PC-9 (cell line): ENCODE results near the gene TTC7B. TPM values are rescaled to one million over a fixed set of nuclear protein-coding genes. Genes with fewer than 3 reads are reported as not detected.

ENCODE experiments used
- BruUV-seq: library from RNA; stranded (reverse); fragments of 400-500 nt; replicated peaks from 2 replicates; lab custom pipeline; 2021; lab: Mats Ljungman, UMichigan
- CTCF ChIA-PET: fragments of 300-600 bp; sonication (Branson Sonifier 250); formaldehyde crosslinking; loops from one replicate; lab custom pipeline; 2022; ENCODE audit warnings: antibody characterized with exemption; lab: Charles Lee
- POLR2A ChIA-PET: fragments of 300-600 bp; sonication (Branson Sonifier 250); formaldehyde crosslinking; loops from one replicate; lab custom pipeline; 2022; ENCODE audit warnings: antibody characterized with exemption; ENCODE audit not compliant: unreplicated experiment; lab: Charles Lee
- DNase-seq, 2 experiments: peaks; one replicate each; pipeline versions ENCODE4 v3.0.0 to v3.0.0-alpha.2; 2015 to 2022; ENCODE audit warnings: mixed read lengths in 1 of 2
- H2AFZ ChIP-seq: fragments of 200-600 bp; sonication (generic); 2 replicates; pipeline ENCODE4 v1.8.1; 2017; ENCODE audit warnings: antibody characterized with exemption
- H3F3A ChIP-seq: fragments of 200-600 bp; sonication (generic); 2 replicates; pipeline ENCODE4 v1.8.1; 2017; ENCODE audit warnings: antibody characterized with exemption, mild to moderate bottlenecking, low read depth; ENCODE audit not compliant: insufficient read depth
- H3K27ac ChIP-seq: fragments of 200-600 bp; sonication (generic); 2 replicates; pipeline ENCODE4 v1.6.1; 2016; ENCODE audit warnings: mixed run types
- H3K27me3 ChIP-seq: fragments of 200-600 bp; sonication (generic); 2 replicates; pipeline ENCODE4 v1.6.1; 2016; ENCODE audit warnings: low read depth, mixed run types; ENCODE audit not compliant: insufficient read depth
- H3K36me3 ChIP-seq: fragments of 200-600 bp; sonication (generic); 2 replicates; pipeline ENCODE4 v1.6.1; 2016; ENCODE audit warnings: low read depth, mixed run types
- H3K4me1 ChIP-seq: fragments of 200-600 bp; sonication (generic); replicated peaks from 2 replicates; pipeline ENCODE4 v1.6.1; 2016; ENCODE audit warnings: mixed run types; ENCODE audit not compliant: insufficient read depth
- H3K4me2 ChIP-seq: fragments of 200-600 bp; sonication (generic); 2 replicates; pipeline ENCODE4 v1.6.1; 2017; ENCODE audit warnings: mixed run types
- H3K4me3 ChIP-seq: fragments of 200-600 bp; sonication (generic); 2 replicates; pipeline ENCODE4 v1.6.1; 2016; ENCODE audit warnings: mixed run types
- H3K79me2 ChIP-seq: fragments of 200-600 bp; sonication (generic); 2 replicates; pipeline ENCODE4 v1.6.1; 2017; ENCODE audit warnings: low read depth, mixed run types
- H3K9me2 ChIP-seq: fragments of 200-600 bp; sonication (generic); 2 replicates; pipeline ENCODE4 v1.8.1; 2017; ENCODE audit warnings: mild to moderate bottlenecking; ENCODE audit not compliant: insufficient read depth
- H3K9me3 ChIP-seq: fragments of 200-600 bp; sonication (generic); 2 replicates; pipeline ENCODE4 v1.8.1; 2016; ENCODE audit warnings: low read depth; ENCODE audit not compliant: insufficient read depth
- H4K20me1 ChIP-seq: fragments of 200-600 bp; sonication (generic); 2 replicates; pipeline ENCODE4 v1.8.1; 2017; ENCODE audit not compliant: insufficient read depth
- CTCF ChIP-seq: fragments of 200-600 bp; sonication (generic); conservative IDR thresholded peaks from 2 replicates; pipeline ENCODE4 v1.6.1; 2017; ENCODE audit warnings: mixed run types, antibody characterized with exemption, mild to moderate bottlenecking, moderate library complexity
- EZH2 ChIP-seq: fragments of 200-600 bp; sonication (generic); IDR thresholded peaks from 2 replicates; pipeline ENCODE4 v1.8.0; 2017; ENCODE audit warnings: antibody characterized with exemption, low read depth
- intact Hi-C: fragments of 100-400 bp; cut with micrococcal nuclease; formaldehyde crosslinking; loops from one replicate; pipeline ENCODE4 v1.10.0; 2022; ENCODE audit not compliant: unreplicated experiment
- total RNA-seq: library from RNA; stranded (reverse); gene quantifications from 2 replicates; pipeline ENCODE4 v1.2.3, GENCODE V29; 2021

Gene TTC7B
- total RNA-seq, 1 experiment from 2014 or later, result 6.8 TPM

GRCh38 chr14:90532826-90533525 lies 283.3 kb downstream of the TTC7B start:
- DNase-seq, result no peak
- ChIA-PET POLR2A (no interaction called here), CTCF (no interaction called here)
- no TSS peak for BruUV-seq
- Histone ChIP-seq H3K27ac (no peak overlapping the region), H3K27me3 (no peaks in the 10 kb centered on the region), H3K79me2 (no peaks in the 10 kb centered on the region), H3K4me2 (no peak overlapping the region), H3F3A (no peaks in the 10 kb centered on the region), H3K9me3 (no peaks in the 10 kb centered on the region), H4K20me1 (no peaks in the 10 kb centered on the region), H2AFZ (no peak overlapping the region), H3K4me3 (no peak overlapping the region), H3K36me3 (no peaks in the 10 kb centered on the region), H3K4me1 (no peaks in the 10 kb centered on the region), H3K9me2 (no peaks in the 10 kb centered on the region)
- intact Hi-C loops, result no loop called here
- TF ChIP-seq EZH2, result no peak
- TF ChIP-seq CTCF, result no peak

GRCh38 chr14:90531497-90531896 lies 284.7 kb downstream of the TTC7B start:
- POLR2A ChIA-PET, result no interaction called here
- BruUV-seq, result no TSS peak
- TF ChIP-seq CTCF (no peak), EZH2 (no peak)
- DNase-seq, result no peak
- Histone ChIP-seq H3K27me3 (no peaks in the 10 kb centered on the region), H3K36me3 (no peaks in the 10 kb centered on the region), H3K27ac (no peak overlapping the region), H3K79me2 (no peaks in the 10 kb centered on the region), H3K9me3 (no peaks in the 10 kb centered on the region), H3F3A (no peaks in the 10 kb centered on the region), H3K9me2 (no peaks in the 10 kb centered on the region), H3K4me3 (no peak overlapping the region), H3K4me2 (no peak overlapping the region), H3K4me1 (no peaks in the 10 kb centered on the region), H4K20me1 (no peaks in the 10 kb centered on the region), H2AFZ (no peak overlapping the region)
- CTCF ChIA-PET, result no interaction called here
- intact Hi-C loops, result no loop called here

DNA sequence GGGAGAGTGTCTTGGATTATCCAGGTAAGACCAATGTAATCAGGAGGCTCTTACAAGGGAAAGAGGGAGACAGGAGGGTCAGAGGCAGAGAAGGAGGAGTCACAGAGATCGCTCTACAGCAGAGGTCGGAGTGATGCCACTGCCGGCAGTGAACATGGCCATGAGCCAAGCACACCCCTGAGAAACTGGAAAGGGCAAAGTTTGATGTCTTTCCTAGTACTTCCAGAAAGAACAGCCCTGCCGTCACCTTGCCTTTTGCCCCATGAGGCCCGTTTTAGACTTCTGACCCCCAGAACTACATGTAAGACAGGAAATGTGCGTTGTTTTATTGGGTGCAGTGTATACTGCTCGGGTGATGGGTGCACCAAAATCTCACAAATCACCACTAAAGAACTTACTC lies 285.7 kb downstream of the TTC7B start:
- H3K4me3 ChIP-seq, result no peak overlapping the region
- ChIA-PET POLR2A (no interaction called here), CTCF (no interaction called here)
- no peaks in the 10 kb centered on the region for H3K4me1 ChIP-seq
- H2AFZ ChIP-seq, result no peak overlapping the region
- no peaks in the 10 kb centered on the region for H3K36me3 ChIP-seq
- H3K27ac ChIP-seq, result no peak overlapping the region
- no TSS peak for BruUV-seq
- intact Hi-C loops, result no loop called here
- TF ChIP-seq CTCF, result no peak
- no peak for TF ChIP-seq EZH2
- no peak for DNase-seq
- no peaks in the 10 kb centered on the region for H3K9me2 ChIP-seq
- no peaks in the 10 kb centered on the region for H3K27me3 ChIP-seq
- no peaks in the 10 kb centered on the region for H3F3A ChIP-seq
- H3K9me3 ChIP-seq, result no peaks in the 10 kb centered on the region
- no peaks in the 10 kb centered on the region for H4K20me1 ChIP-seq
- no peak overlapping the region for H3K4me2 ChIP-seq
- H3K79me2 ChIP-seq, result no peaks in the 10 kb centered on the region
